SK-N-SH treated with all-trans-retinoic acid at 6 μM for 48 hours (cell line): ENCODE data around the gene DEFB129.

Experiments used
- ATAC-seq: fragments of 200-7000 bp; cut with Tn5 transposase; 3 replicates; pipeline ENCODE4 v1.9.1; 2020; ENCODE audit warnings: mild to moderate bottlenecking, moderate library complexity
- ARNTL ChIP-seq: fragments of 450-650 bp; formaldehyde crosslinking; IDR thresholded peaks from 2 replicates; pipeline ENCODE4 v1.5.0; 2020; ENCODE audit warnings: low read depth, mild to moderate bottlenecking, moderate library complexity, borderline replicate concordance
- BACH2 ChIP-seq: fragments of 250-450 bp; sonication (Bioruptor Pico); IDR thresholded peaks from 2 replicates; pipeline ENCODE4 v1.9.0; 2021; ENCODE audit warnings: mild to moderate bottlenecking, borderline replicate concordance
- CSDC2 ChIP-seq: fragments of 250-450 bp; sonication (Bioruptor Pico); IDR thresholded peaks from 2 replicates; pipeline ENCODE4 v1.5.0; 2020; ENCODE audit warnings: mild to moderate bottlenecking, moderate library complexity
- GLIS3 ChIP-seq: fragments of 250-450 bp; sonication (Bioruptor Pico); IDR thresholded peaks from 2 replicates; pipeline ENCODE4 v1.5.0; 2020; ENCODE audit warnings: mild to moderate bottlenecking, moderate library complexity
- ISL1 ChIP-seq: fragments of 250-450 bp; sonication (Bioruptor Pico); IDR thresholded peaks from 2 replicates; pipeline ENCODE4 v2.1.2; 2022; ENCODE audit warnings: mild to moderate bottlenecking, moderate library complexity
- OSR1 ChIP-seq: fragments of 250-450 bp; sonication (Bioruptor Pico); IDR thresholded peaks from 2 replicates; pipeline ENCODE4 v1.8.0; 2022; ENCODE audit warnings: moderate library complexity, mild to moderate bottlenecking, inconsistent platforms
- PPARA ChIP-seq: fragments of 250-450 bp; sonication (Bioruptor Pico); IDR thresholded peaks from 2 replicates; pipeline ENCODE4 v1.5.0; 2020; ENCODE audit warnings: mild to moderate bottlenecking, borderline replicate concordance
- RARB ChIP-seq: fragments of 250-450 bp; sonication (Bioruptor Pico); IDR thresholded peaks from 2 replicates; pipeline ENCODE4 v1.8.0; 2021; ENCODE audit warnings: mild to moderate bottlenecking, moderate library complexity
- SNAI2 ChIP-seq: fragments of 250-450 bp; sonication (Bioruptor Pico); IDR thresholded peaks from 2 replicates; pipeline ENCODE4 v1.5.0; 2020; ENCODE audit warnings: mild to moderate bottlenecking, moderate library complexity
- TOX ChIP-seq: fragments of 250-450 bp; sonication (Bioruptor Pico); IDR thresholded peaks from 2 replicates; pipeline ENCODE4 v1.8.0; 2021; ENCODE audit warnings: mild to moderate bottlenecking, moderate library complexity, borderline replicate concordance
- ZC3H10 ChIP-seq: fragments of 250-450 bp; sonication (Bioruptor Pico); IDR thresholded peaks from 2 replicates; pipeline ENCODE4 v1.5.1; 2021; ENCODE audit warnings: mild to moderate bottlenecking, moderate library complexity
- ZFP3 ChIP-seq: fragments of 250-450 bp; sonication (Bioruptor Pico); IDR thresholded peaks from 2 replicates; pipeline ENCODE4 v1.5.0; 2020; ENCODE audit warnings: mild to moderate bottlenecking, moderate library complexity
- ZFP30 ChIP-seq: fragments of 450-650 bp; formaldehyde crosslinking; IDR thresholded peaks from 2 replicates; pipeline ENCODE4 v1.5.0; 2022; ENCODE audit warnings: mild to moderate bottlenecking, moderate library complexity
- ZNF565 ChIP-seq: fragments of 450-650 bp; formaldehyde crosslinking; conservative IDR thresholded peaks from 2 replicates; pipeline ENCODE4 v1.5.0; 2020; ENCODE audit warnings: low read depth, mild to moderate bottlenecking, moderate library complexity
- ZNF70 ChIP-seq: fragments of 450-650 bp; formaldehyde crosslinking; IDR thresholded peaks from 2 replicates; pipeline ENCODE4 v1.5.0; 2020; ENCODE audit warnings: mild to moderate bottlenecking, moderate library complexity
- TF ChIP-seq, protein P1 (sequence below): fragments of 250-450 bp; sonication (Bioruptor Pico); IDR thresholded peaks from 2 replicates; pipeline ENCODE4 v1.5.1; 2021; ENCODE audit warnings: mild to moderate bottlenecking, moderate library complexity
- TF ChIP-seq, protein P2 (sequence below): fragments of 250-450 bp; sonication (Bioruptor Pico); IDR thresholded peaks from 2 replicates; pipeline ENCODE4 v1.8.0; 2021; ENCODE audit warnings: low read depth, mild to moderate bottlenecking, moderate library complexity, borderline replicate concordance
- TF ChIP-seq, protein P3 (sequence below): fragments of 250-450 bp; sonication (Bioruptor Pico); IDR thresholded peaks from 2 replicates; pipeline ENCODE4 v1.8.0; 2020; ENCODE audit warnings: mild to moderate bottlenecking, moderate library complexity, borderline replicate concordance
- TF ChIP-seq, protein P4 (sequence below): fragments of 250-450 bp; sonication (Bioruptor Pico); IDR thresholded peaks from 2 replicates; pipeline ENCODE4 v1.5.1; 2020; ENCODE audit warnings: low read depth, mild to moderate bottlenecking, moderate library complexity
- TF ChIP-seq, protein P5 (sequence below): fragments of 250-450 bp; sonication (Bioruptor Pico); IDR thresholded peaks from 2 replicates; pipeline ENCODE4 v1.5.0; 2020; ENCODE audit warnings: mild to moderate bottlenecking, moderate library complexity

DEFB129 gene

DNA sequence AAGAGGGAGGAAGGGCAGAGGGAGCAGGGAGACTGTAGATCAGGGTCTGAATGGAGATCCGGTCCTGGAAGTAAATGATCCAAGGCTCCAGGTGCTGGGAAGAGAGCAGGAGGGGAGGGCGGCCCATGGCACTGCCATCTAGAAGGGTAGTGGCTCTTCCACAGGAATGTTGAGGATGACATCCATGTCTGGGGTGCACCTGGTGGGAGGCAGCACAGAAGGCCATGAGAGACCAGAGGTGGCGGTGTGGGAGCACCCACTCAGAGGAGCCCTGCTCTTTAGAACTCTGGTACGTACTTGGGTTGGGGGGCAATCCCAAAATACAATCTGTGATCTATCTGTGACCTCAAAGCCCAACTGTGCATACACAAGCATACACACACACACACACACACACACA lies 44.0 kb downstream of the DEFB129 start (continued):
- TF ChIP-seq, protein P1, sequence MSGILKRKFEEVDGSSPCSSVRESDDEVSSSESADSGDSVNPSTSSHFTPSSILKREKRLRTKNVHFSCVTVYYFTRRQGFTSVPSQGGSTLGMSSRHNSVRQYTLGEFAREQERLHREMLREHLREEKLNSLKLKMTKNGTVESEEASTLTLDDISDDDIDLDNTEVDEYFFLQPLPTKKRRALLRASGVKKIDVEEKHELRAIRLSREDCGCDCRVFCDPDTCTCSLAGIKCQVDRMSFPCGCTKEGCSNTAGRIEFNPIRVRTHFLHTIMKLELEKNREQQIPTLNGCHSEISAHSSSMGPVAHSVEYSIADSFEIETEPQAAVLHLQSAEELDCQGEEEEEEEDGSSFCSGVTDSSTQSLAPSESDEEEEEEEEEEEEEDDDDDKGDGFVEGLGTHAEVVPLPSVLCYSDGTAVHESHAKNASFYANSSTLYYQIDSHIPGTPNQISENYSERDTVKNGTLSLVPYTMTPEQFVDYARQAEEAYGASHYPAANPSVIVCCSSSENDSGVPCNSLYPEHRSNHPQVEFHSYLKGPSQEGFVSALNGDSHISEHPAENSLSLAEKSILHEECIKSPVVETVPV, result no peak
- TF ChIP-seq, protein P2, sequence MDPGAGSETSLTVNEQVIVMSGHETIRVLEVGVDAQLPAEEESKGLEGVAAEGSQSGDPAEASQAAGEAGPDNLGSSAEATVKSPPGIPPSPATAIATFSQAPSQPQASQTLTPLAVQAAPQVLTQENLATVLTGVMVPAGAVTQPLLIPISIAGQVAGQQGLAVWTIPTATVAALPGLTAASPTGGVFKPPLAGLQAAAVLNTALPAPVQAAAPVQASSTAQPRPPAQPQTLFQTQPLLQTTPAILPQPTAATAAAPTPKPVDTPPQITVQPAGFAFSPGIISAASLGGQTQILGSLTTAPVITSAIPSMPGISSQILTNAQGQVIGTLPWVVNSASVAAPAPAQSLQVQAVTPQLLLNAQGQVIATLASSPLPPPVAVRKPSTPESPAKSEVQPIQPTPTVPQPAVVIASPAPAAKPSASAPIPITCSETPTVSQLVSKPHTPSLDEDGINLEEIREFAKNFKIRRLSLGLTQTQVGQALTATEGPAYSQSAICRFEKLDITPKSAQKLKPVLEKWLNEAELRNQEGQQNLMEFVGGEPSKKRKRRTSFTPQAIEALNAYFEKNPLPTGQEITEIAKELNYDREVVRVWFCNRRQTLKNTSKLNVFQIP (CRISPR knock-in tag), result no peak
- TF ChIP-seq ARNTL (no peak), RARB (no peak), BACH2 (no peak), ZC3H10 (CRISPR knock-in tag) (no peak)

DNA sequence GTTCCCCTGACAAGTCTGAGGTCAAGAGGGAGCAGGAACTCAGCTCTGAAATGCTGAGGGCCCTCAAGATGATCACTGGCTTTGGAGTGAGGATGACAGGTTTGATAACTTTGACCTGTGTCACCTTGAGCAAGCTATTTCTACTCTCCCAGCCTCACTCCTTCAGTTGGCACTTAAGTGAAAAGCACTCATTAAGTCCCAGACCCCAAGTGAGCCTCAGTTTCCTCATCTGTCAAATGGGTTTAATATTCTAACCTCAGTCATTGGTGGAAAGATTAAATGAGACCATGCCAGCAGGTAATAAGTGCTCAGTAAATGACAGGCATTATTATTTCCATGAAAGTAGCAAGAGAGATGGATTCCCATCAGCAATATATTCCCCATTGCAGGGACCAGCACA lies 44.5 kb downstream of the DEFB129 start:
- ATAC-seq, result no peak
- no peak for TF ChIP-seq ARNTL

DNA sequence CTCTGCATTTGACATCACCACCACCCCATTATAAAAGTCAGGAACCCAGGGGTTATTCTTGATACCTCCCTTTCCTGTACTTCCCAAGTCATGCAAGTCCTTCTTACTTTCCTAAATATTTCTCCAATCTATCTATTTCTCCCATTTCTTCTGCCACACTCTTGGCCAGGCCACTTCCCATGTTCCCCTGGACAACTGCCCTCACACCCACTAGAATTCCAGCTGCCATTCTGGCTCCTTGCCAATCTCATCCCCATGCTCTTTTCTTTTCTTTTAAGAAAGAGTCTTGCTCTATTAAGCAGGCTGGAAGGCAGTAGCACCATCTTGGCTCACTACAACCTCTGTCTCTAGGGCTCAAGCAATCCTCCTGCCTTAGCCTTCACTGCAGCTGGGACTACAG lies 45.7 kb downstream of the DEFB129 start:
- no peak for ATAC-seq
- TF ChIP-seq ZFP30 (CRISPR knock-in tag), result no peak
- TF ChIP-seq, protein P3, sequence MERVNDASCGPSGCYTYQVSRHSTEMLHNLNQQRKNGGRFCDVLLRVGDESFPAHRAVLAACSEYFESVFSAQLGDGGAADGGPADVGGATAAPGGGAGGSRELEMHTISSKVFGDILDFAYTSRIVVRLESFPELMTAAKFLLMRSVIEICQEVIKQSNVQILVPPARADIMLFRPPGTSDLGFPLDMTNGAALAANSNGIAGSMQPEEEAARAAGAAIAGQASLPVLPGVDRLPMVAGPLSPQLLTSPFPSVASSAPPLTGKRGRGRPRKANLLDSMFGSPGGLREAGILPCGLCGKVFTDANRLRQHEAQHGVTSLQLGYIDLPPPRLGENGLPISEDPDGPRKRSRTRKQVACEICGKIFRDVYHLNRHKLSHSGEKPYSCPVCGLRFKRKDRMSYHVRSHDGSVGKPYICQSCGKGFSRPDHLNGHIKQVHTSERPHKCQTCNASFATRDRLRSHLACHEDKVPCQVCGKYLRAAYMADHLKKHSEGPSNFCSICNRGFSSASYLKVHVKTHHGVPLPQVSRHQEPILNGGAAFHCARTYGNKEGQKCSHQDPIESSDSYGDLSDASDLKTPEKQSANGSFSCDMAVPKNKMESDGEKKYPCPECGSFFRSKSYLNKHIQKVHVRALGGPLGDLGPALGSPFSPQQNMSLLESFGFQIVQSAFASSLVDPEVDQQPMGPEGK (CRISPR knock-in tag), result no peak
- TF ChIP-seq GLIS3 (CRISPR knock-in tag), result no peak
- TF ChIP-seq, protein P4, sequence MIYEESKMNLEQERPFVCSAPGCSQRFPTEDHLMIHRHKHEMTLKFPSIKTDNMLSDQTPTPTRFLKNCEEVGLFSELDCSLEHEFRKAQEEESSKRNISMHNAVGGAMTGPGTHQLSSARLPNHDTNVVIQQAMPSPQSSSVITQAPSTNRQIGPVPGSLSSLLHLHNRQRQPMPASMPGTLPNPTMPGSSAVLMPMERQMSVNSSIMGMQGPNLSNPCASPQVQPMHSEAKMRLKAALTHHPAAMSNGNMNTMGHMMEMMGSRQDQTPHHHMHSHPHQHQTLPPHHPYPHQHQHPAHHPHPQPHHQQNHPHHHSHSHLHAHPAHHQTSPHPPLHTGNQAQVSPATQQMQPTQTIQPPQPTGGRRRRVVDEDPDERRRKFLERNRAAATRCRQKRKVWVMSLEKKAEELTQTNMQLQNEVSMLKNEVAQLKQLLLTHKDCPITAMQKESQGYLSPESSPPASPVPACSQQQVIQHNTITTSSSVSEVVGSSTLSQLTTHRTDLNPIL (CRISPR knock-in tag), result no peak
- no peak for TF ChIP-seq TOX
- TF ChIP-seq ARNTL, result no peak
- no peak for TF ChIP-seq PPARA (CRISPR knock-in tag)
- no peak for TF ChIP-seq SNAI2 (CRISPR knock-in tag)
- no peak for TF ChIP-seq CSDC2 (CRISPR knock-in tag)

DNA sequence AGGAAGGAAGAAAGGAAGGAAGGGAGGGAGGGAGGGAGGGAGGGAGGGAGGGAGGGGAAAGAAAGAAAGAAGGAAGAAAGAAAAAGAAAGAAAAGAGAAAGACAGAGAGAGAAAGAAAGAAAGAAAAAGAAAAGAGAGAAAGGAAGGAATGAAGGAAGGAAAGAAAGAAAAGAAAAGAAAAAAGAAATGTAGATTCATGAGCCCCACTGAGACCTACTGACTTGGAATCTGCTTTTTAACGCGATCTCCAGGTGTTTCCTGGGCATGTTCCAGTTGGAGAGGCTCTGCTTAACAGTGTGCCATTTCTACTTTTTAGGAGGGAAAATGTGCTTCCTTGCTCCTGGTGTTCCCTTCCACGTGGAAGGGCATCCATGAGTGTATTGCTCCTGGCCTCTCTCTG lies 46.8 kb downstream of the DEFB129 start:
- TF ChIP-seq ZNF565 (CRISPR knock-in tag), result no peak
- TF ChIP-seq SNAI2 (CRISPR knock-in tag), result no peak
- TF ChIP-seq, protein P5, sequence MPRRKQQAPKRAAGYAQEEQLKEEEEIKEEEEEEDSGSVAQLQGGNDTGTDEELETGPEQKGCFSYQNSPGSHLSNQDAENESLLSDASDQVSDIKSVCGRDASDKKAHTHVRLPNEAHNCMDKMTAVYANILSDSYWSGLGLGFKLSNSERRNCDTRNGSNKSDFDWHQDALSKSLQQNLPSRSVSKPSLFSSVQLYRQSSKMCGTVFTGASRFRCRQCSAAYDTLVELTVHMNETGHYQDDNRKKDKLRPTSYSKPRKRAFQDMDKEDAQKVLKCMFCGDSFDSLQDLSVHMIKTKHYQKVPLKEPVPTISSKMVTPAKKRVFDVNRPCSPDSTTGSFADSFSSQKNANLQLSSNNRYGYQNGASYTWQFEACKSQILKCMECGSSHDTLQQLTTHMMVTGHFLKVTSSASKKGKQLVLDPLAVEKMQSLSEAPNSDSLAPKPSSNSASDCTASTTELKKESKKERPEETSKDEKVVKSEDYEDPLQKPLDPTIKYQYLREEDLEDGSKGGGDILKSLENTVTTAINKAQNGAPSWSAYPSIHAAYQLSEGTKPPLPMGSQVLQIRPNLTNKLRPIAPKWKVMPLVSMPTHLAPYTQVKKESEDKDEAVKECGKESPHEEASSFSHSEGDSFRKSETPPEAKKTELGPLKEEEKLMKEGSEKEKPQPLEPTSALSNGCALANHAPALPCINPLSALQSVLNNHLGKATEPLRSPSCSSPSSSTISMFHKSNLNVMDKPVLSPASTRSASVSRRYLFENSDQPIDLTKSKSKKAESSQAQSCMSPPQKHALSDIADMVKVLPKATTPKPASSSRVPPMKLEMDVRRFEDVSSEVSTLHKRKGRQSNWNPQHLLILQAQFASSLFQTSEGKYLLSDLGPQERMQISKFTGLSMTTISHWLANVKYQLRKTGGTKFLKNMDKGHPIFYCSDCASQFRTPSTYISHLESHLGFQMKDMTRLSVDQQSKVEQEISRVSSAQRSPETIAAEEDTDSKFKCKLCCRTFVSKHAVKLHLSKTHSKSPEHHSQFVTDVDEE (CRISPR knock-in tag), result no peak
- no peak for TF ChIP-seq ZNF70
- no peak for TF ChIP-seq ISL1
- no peak for TF ChIP-seq TOX
- TF ChIP-seq ZC3H10 (CRISPR knock-in tag), result no peak
- no peak for TF ChIP-seq ARNTL
- TF ChIP-seq, all 23 proteins: peak for 0
- ATAC-seq, result no peak

DNA sequence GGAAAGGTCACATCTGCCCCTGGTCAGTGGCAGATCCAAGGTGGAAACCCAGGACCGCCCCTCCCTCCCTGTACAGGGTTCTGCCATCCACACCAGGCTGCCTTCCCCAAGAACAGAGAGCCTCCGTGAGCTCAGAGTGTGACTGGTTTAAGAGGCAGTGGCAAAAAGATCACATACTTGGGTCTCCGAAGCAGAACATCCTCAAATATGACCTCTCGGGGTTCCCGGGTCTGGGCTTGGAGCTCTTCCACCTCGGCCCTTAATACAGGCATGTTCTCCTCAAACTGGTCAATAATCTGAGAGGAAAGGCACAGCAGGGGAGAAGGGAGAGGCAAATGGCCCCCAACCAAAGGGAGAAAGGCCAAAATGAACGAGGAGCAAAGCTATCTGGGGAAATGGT lies 48.7 kb downstream of the DEFB129 start:
- no peak for ATAC-seq
- TF ChIP-seq ZFP3 (no peak), RARB (no peak), OSR1 (CRISPR knock-in tag) (no peak)
- TF ChIP-seq, protein P5 (CRISPR knock-in tag), result no peak
